ENCODE measurements around the gene GALNT6.

DNA sequence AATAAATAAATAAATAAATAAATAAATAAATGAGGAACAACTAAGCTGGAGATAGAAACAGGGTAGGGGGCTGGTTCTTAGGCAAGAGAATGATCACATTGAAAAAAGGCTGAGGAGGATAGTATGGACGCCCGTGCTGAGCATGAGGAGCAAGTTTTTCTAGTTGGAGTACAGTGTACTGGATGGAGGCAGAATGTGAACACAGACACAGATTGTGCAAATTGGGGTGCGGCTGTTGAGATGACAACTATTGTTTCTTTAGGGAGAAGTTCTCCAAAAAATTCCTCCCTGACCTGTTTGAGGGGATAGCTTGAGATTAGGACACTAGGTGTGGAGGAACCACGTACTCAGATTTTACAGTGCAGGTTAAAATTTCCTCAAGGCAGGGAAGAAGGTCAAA lies 66.3 kb downstream of the GALNT6 start:
- no peak for TF ChIP-seq EZH2 (IDR thresholded peaks at IDR 0.05; ENCODE audit: low read depth)
- TF ChIP-seq, protein P1, sequence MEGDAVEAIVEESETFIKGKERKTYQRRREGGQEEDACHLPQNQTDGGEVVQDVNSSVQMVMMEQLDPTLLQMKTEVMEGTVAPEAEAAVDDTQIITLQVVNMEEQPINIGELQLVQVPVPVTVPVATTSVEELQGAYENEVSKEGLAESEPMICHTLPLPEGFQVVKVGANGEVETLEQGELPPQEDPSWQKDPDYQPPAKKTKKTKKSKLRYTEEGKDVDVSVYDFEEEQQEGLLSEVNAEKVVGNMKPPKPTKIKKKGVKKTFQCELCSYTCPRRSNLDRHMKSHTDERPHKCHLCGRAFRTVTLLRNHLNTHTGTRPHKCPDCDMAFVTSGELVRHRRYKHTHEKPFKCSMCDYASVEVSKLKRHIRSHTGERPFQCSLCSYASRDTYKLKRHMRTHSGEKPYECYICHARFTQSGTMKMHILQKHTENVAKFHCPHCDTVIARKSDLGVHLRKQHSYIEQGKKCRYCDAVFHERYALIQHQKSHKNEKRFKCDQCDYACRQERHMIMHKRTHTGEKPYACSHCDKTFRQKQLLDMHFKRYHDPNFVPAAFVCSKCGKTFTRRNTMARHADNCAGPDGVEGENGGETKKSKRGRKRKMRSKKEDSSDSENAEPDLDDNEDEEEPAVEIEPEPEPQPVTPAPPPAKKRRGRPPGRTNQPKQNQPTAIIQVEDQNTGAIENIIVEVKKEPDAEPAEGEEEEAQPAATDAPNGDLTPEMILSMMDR (conservative IDR thresholded peaks at IDR 0.05), result no peak

All from PC-9 (cell line).